Panc1 (cell line): ENCODE measurements around the gene TIMM17A. TPM values are rescaled to one million over a fixed set of nuclear protein-coding genes. Genes with fewer than 3 reads are reported as not detected.

Experiments used
- ATAC-seq: fragments of 200-7000 bp; cut with Tn5 transposase; 2 replicates; pipeline ENCODE4 v1.9.1; 2020; ENCODE audit warnings: mild to moderate bottlenecking, moderate library complexity
- BruUV-seq: library from RNA; stranded (reverse); fragments of 400-500 nt; replicated peaks from 2 replicates; lab custom pipeline; 2021; lab: Mats Ljungman, UMichigan
- CTCF ChIA-PET: fragments of 300-600 bp; sonication (Branson Sonifier 250); formaldehyde crosslinking; loops from one replicate; lab custom pipeline; 2022; ENCODE audit warnings: antibody characterized with exemption; lab: Charles Lee
- POLR2A ChIA-PET: fragments of 300-600 bp; sonication (Branson Sonifier 250); formaldehyde crosslinking; loops from one replicate; lab custom pipeline; 2022; ENCODE audit warnings: antibody characterized with exemption; lab: Charles Lee
- DNase-seq: peaks from one replicate; pipeline ENCODE4 v3.0.0-alpha.2; 2010; ENCODE audit warnings: low read depth, low spot score
- H3K27ac ChIP-seq: 2 replicates; pipeline ENCODE4 v1.5.1; 2011; ENCODE audit warnings: mild to moderate bottlenecking, low read length, inconsistent platforms
- H3K27me3 ChIP-seq: fragments of 200-500 bp; sonication (Bioruptor generic); 2 replicates; pipeline ENCODE4 v1.6.0; 2014; ENCODE audit warnings: low read length, inconsistent platforms; ENCODE audit not compliant: control insufficient read depth, insufficient read depth
- H3K36me3 ChIP-seq: fragments of 200-500 bp; sonication (Bioruptor generic); 2 replicates; pipeline ENCODE4 v1.5.1; 2014; ENCODE audit warnings: inconsistent platforms, mild to moderate bottlenecking, low read length, moderate library complexity; ENCODE audit not compliant: control insufficient read depth, insufficient read depth
- H3K4me1 ChIP-seq: 2 replicates; pipeline ENCODE4 v1.5.1; 2011; ENCODE audit warnings: inconsistent platforms, mild to moderate bottlenecking, low read length, moderate library complexity; ENCODE audit not compliant: control insufficient read depth, insufficient read depth
- H3K4me3 ChIP-seq, 2 experiments: 2 replicates each; pipeline ENCODE4 v1.5.1; 2011 to 2012; ENCODE audit warnings: low read depth in 2 of 2, low read length in 2 of 2, mild to moderate bottlenecking in 2 of 2, inconsistent platforms in 1 of 2, moderate library complexity in 1 of 2
- H3K9me3 ChIP-seq: fragments of 200-500 bp; sonication (Bioruptor generic); 2 replicates; pipeline ENCODE4 v1.5.1; 2014; ENCODE audit warnings: low read depth, mild to moderate bottlenecking, inconsistent platforms, low read length, moderate library complexity; ENCODE audit not compliant: control insufficient read depth, insufficient read depth
- CTCF ChIP-seq: fragments of 450-650 bp; IDR thresholded peaks from 2 replicates; pipeline ENCODE4 v1.5.1; 2017; ENCODE audit warnings: mild to moderate bottlenecking
- POLR2AphosphoS5 ChIP-seq: IDR thresholded peaks from 2 replicates; pipeline ENCODE4 v1.6.1; 2012; ENCODE audit warnings: mild to moderate bottlenecking, low read depth, low read length, moderate library complexity
- REST ChIP-seq, 2 experiments: IDR thresholded peaks; 2 replicates each; pipeline ENCODE4 v1.6.1; 2011 to 2012; ENCODE audit warnings: low read depth in 2 of 2, control low read depth in 1 of 2, low read length in 1 of 2, mild to moderate bottlenecking in 1 of 2, moderate library complexity in 1 of 2; ENCODE audit not compliant: insufficient read depth in 1 of 2
- SIN3A ChIP-seq: IDR thresholded peaks from 2 replicates; pipeline ENCODE4 v1.6.1; 2012; ENCODE audit warnings: low read depth, mild to moderate bottlenecking, low read length, moderate library complexity, borderline replicate concordance; ENCODE audit not compliant: insufficient read depth
- TCF7L2 ChIP-seq: IDR thresholded peaks from 2 replicates; pipeline ENCODE4 v1.6.1; 2011; ENCODE audit warnings: mild to moderate bottlenecking, low read depth, low read length, inconsistent platforms
- in situ Hi-C: cut with HindIII; loops from 2 replicates; pipeline ENCODE4 v1.10.0; 2016; ENCODE audit warnings: low sequenced_read_pairs, low pct_unique_long_range_greater_than_20kb
- intact Hi-C: fragments of 100-400 bp; cut with micrococcal nuclease; formaldehyde crosslinking; loops from one replicate; pipeline ENCODE4 v1.10.0; 2022; ENCODE audit not compliant: unreplicated experiment
- total RNA-seq: library from RNA; stranded (reverse); gene quantifications from one replicate; pipeline ENCODE4 v1.2.1, GENCODE V29; 2021; ENCODE audit not compliant: unreplicated experiment

The TIMM17A gene
- total RNA-seq, 1 experiment from 2014 or later = 118 TPM

GRCh38 chr1:201990427-201990826 is 35.1 kb downstream of the TIMM17A start:
- Histone ChIP-seq H3K27ac (no peak overlapping the region), H3K4me1 (no peaks in the 10 kb centered on the region), H3K4me3 (no peak overlapping the region), H3K27me3 (no peaks in the 10 kb centered on the region), H3K9me3 (no peaks in the 10 kb centered on the region), H3K36me3 (no peaks in the 10 kb centered on the region; the same call in 1 of the 2 replicates)
- no peak for TF ChIP-seq TCF7L2
- TF ChIP-seq REST (IDR thresholded peaks at IDR 0.05; ENCODE audit: insufficient read depth in 1 of 2, low read depth in 2 of 2, low read length in 1 of 2) = no peak
- no peak for TF ChIP-seq POLR2AphosphoS5
- no peak for TF ChIP-seq CTCF
- TF ChIP-seq SIN3A = no peak
- ATAC-seq (no peak), DNase-seq (no peak)
- in situ Hi-C loops = no loop called here
- ChIA-PET CTCF (interaction anchor here (1.0 kb wide), 1 partner anchor 128 kb away, joined by 3 read pairs; no protein-coding TSS in a partner anchor), POLR2A (no interaction called here)
- intact Hi-C loops = no loop called here
- TSS peak; percentile 6 for BruUV-seq

GRCh38 chr1:201999625-202000238 is 44.4 kb downstream of the TIMM17A start:
- H3K27ac ChIP-seq = no peak overlapping the region
- H3K36me3 ChIP-seq = peaks cover 8% of the 10 kb centered on the region
- POLR2A ChIA-PET = interaction anchor here (1.1 kb wide), 1 partner anchor 130 kb away, joined by 5 read pairs; no protein-coding TSS in a partner anchor
- DNase-seq = no peak
- no peaks in the 10 kb centered on the region for H3K4me1 ChIP-seq
- BruUV-seq = TSS peak; percentile 22
- intact Hi-C loops (no loop called here), in situ Hi-C loops (no loop called here)
- CTCF ChIA-PET = interaction anchor here (0.5 to 1.5 kb wide), 12 partner anchors 8 to 185 kb away, joined by 3 to 12 read pairs (median 4); partner anchors contain the start of gene ELF3
- no peaks in the 10 kb centered on the region for H3K9me3 ChIP-seq
- TF ChIP-seq CTCF (peak; percentile 87), REST (IDR thresholded peaks at IDR 0.05; ENCODE audit: insufficient read depth in 1 of 2, low read depth in 2 of 2, low read length in 1 of 2) (no peak)
- H3K27me3 ChIP-seq = no peaks in the 10 kb centered on the region
- ATAC-seq = peak; percentile 85
- H3K4me3 ChIP-seq = no peak overlapping the region
